H54 (cell line): ENCODE data around the gene ISX.

Experiments
- DNase-seq: peaks from one replicate; pipeline ENCODE4 v3.0.0; 2011; ENCODE audit warnings: low spot score, mixed read lengths; ENCODE audit not compliant: insufficient read length
- FAIRE-seq: peaks from 3 replicates; lab custom pipeline; 2011; peaks lifted over from hg19 to GRCh38; lab: Jason Lieb, UNC
- POLR2A ChIP-seq: IDR thresholded peaks from 2 replicates; pipeline ENCODE4 v1.6.1; 2011; ENCODE audit warnings: low read depth, mild to moderate bottlenecking, low read length

The ISX gene

DNA sequence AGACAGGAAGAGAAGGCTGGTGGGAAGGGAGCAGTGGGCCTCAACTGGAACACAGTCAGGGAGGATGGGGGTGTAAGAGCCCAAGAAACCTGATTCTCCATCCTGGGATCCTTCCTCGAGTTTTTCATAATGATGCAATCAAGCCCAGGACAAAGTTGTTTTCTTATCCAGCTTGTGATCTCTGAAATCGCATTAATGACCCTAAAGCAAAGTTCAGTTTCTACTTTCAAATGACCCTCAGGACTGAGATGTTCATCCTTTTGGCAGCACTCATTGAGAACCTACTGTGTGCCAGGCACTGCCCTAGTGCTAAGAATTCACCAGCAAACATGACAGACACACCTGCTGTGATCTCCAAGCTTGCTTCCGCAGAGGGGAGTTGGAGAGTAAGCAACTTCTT is 45.3 kb downstream of the ISX start:
- FAIRE-seq: no peak

DNA sequence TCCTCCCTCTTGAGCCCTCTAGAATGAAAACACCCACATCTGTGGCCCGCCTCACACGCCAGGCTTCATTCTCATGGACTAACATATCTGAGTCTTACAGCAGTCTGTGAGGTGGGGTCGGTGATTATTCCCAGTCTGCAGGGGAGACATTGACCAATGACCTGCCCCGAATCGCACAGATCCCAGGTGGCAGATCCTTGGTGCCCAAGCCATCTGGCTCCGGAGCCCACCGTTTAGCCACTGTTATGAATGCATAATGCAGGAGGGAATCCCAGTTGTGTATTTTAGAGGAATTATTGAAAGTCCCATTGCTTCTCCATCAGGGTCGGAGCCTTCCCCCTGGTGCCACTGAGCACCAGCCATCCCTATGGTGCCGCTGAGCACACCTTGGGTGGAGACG is 47.4 kb downstream of the ISX start:
- no peak for DNase-seq
- TF ChIP-seq POLR2A: no peak
- FAIRE-seq: no peak

More for the DNA sequence above, 45.3 kb downstream of the ISX start:
- DNase-seq: no peak
- TF ChIP-seq POLR2A: no peak

DNA sequence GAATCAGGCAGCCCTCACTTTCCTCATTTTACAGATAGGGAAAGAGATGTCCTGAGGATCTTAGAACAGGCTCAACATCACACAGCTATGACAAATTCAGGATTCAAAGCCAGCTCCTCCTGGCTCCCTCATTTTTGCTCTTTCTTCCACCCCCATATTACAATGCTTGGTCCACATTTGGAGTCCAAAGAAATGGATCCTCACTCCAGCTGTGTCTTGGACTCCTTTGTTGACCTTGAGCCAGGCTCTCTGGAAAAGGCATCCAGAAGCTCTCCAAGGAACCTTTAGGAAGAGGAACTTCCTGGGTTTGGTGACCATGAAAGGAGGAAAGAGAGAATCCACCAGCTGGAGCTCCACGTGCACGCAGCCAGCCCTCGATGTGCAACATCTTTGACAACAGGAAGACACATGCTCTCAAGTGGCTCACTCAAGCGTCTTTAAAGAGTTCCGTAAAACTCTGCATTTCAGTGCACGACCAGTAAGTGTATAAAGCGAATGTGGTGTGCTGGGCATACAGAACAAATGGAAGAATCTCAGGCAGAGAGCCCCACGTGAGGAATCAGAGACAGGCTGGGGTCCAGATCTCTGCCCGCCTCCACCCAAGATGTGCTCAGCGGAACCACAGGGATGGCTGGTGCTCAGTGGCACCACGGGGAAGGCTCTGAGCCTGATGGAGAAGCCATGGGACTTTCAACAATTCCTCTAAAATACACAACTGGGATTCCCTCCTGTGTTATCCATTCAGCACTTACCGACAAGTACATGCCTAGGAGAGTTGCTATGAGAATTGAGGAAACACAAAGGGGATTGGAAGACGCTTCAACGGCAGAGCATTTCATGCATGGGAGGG is 48.4 kb downstream of the ISX start:
- FAIRE-seq (no peak), DNase-seq (no peak)
- TF ChIP-seq POLR2A: no peak

DNA sequence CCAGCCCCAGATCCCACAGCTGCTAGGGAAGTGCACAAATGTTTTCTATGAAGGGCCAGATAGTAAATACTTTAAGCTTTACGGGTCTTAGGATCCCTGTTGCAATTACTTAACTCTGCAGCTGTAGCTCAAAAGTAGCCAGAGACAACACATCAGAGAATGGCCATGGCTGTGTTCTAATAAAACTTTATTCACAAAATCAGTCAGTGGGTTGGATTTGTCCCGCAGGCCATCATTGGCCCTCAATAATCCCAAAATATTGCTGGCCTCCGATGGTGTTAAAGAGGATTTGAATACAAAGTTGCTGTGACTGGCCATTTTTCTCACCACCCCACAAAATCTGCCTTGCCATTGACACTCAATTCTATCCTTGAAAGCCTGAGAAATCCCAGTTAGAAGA is 49.6 kb downstream of the ISX start:
- no peak for TF ChIP-seq POLR2A
- FAIRE-seq: no peak
- DNase-seq: no peak

GRCh38 chr22:35116269-35116668 is 50.3 kb downstream of the ISX start:
- no peak for FAIRE-seq
- DNase-seq: no peak
- no peak for TF ChIP-seq POLR2A

DNA sequence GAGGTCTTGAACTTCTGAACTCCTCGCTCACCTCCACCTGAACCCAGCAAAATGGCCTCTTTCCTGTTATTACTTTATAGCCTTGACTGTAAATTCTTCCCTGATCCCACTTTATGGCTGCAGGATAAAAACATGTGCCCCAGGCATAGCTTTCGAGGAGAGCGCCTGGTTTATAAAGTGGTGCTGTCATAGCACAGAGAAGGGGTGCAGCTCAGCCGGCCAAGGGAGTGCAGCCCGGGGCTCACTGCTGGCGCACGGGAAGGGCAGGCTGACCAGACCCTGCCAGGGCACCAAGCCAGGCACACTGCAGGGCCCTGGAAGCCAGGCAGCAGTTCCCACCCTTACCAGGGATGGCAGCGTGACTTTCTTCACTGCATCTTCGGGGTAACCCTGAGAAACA is 50.9 kb downstream of the ISX start:
- no peak for FAIRE-seq
- no peak for TF ChIP-seq POLR2A
- no peak for DNase-seq

DNA sequence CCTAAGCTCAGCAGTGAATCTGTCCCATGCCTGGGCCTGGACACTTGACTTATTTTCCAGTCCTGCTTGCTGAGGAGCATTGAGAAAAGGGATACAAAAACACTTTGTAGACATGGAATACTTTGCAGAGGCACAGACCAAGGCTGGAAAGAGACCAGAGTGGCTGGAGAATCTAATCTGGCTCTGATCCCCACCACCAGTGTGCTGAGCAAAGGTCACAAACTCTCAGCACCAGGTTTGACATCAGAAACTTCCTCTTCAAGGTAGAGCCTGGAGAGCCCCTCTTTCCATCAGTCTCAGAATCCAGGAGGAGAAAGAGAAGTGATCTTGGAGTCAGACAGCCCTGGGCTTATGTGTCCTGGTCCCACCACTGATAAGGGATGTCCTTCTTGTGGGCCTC is 53.5 kb downstream of the ISX start:
- DNase-seq (no peak), FAIRE-seq (no peak)
- TF ChIP-seq POLR2A: no peak

GRCh38 chr22:35124691-35125219 is 58.8 kb downstream of the ISX start:
- TF ChIP-seq POLR2A: no peak
- no peak for DNase-seq
- no peak for FAIRE-seq

DNA sequence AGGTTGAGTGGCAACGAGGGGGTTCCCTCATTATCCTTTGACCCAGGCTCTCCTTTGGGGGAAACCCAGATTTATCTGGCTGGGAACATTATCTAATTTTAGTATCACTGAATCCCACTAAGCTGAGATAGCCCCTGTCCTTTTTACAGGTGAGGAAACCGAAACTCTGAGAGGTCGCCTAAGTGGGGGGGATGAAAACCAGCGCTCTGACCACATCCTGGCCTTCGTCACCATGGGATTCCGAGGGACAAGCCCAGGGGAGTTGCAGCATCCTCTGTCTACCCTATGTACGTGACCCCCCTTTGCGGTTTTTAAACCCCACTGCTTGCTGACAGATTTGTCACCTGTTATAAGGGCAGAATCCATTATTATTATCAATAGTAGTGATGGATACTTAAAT is 61.0 kb downstream of the ISX start:
- no peak for TF ChIP-seq POLR2A
- FAIRE-seq (no peak), DNase-seq (no peak)

DNA sequence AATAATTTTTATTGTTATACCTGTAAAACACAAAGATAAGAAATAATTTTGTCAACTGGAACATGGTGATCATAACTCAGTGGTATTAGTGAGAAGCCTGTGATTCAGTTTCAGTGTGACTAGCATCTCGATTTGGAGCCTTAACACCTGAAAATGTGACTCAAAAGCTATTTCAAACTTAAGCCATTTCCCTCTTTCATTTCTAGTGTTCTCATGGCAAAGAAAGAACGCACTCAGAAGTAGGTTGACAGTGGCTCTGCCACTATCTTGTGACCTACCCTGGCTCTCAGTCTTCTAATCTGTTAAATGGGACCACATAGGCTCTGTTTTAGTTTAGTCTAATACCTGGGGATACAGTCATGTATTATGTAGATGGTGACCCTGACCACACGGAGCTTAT is 62.7 kb downstream of the ISX start:
- no peak for DNase-seq
- no peak for FAIRE-seq
- no peak for TF ChIP-seq POLR2A

GRCh38 chr22:35131525-35132000 is 65.6 kb downstream of the ISX start:
- no peak for TF ChIP-seq POLR2A
- DNase-seq: no peak
- no peak for FAIRE-seq

DNA sequence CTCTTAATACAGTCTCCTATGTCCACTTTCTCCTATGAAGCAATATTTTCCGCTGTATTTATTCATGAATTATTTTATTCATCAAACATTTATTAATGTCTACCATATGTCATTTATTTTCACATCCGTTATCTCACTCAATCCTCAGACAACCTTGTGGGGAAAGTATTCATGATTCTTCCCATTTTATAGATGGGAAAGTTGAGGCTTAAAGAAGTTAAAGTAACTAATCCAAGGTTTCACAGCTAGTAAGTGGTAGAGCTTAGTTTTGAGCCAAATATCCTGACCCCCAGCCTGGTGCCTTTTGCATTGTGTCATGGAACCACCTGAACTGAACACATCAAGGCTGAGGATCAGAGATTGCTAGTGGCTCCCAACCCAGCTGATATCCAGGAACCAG is 66.6 kb downstream of the ISX start:
- DNase-seq (no peak), FAIRE-seq (no peak)
- no peak for TF ChIP-seq POLR2A

GRCh38 chr22:35133702-35134380 is 67.9 kb downstream of the ISX start:
- TF ChIP-seq POLR2A: no peak
- FAIRE-seq (no peak), DNase-seq (no peak)

DNA sequence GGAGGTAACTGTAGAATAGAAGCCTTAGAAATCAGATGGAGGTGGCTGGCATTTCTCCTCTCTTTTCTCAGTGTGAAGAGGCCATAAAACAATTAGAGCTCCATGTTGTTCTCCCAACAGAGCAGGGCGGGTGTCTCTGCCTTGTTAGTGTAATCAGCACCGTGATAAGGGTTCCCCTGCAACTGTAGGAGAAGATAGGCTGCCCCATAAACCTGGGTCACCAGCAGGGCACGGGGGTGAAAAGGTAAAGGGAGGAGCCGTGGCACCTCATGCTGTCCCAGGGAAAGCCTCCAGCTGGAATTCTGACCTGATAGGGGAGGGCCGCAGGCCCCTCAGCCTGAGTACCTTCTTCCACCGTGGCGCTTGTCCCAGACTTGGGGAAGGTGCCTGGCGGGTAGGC is 68.7 kb downstream of the ISX start:
- FAIRE-seq (no peak), DNase-seq (no peak)
- TF ChIP-seq POLR2A: no peak
